ENCODE measurements around the gene TEX261.

The TEX261 gene

GRCh38 chr2:70988726-70989648, 5.7 kb downstream of the TEX261 start:
- TF ChIP-seq CTCF (IDR thresholded peaks at IDR 0.05; ENCODE audit: low read depth, low read length) = no peak
- no peak for DNase-seq (ENCODE audit: low read depth, low spot score)
- in situ Hi-C loops (cut with HindIII; ENCODE audit: low sequenced_read_pairs) = no loop called here

GRCh38 chr2:70988151-70988550, 6.5 kb downstream of the TEX261 start:
- no peak for TF ChIP-seq CTCF (IDR thresholded peaks at IDR 0.05; ENCODE audit: low read depth, low read length)
- no peak overlapping the region for H3K4me3 ChIP-seq (ENCODE audit: low read depth, low read length)
- in situ Hi-C loops (cut with HindIII; ENCODE audit: low sequenced_read_pairs) = no loop called here
- no peak for DNase-seq (ENCODE audit: low read depth, low spot score)

More at GRCh38 chr2:70988726-70989648, 5.7 kb downstream of the TEX261 start:
- no peak overlapping the region for H3K4me3 ChIP-seq (ENCODE audit: low read depth, low read length)

GRCh38 chr2:70987386-70987785, 7.3 kb downstream of the TEX261 start:
- in situ Hi-C loops (cut with HindIII; ENCODE audit: low sequenced_read_pairs) = no loop called here
- DNase-seq (ENCODE audit: low read depth, low spot score) = no peak
- H3K4me3 ChIP-seq (ENCODE audit: low read depth, low read length) = no peak overlapping the region
- no peak for TF ChIP-seq CTCF (IDR thresholded peaks at IDR 0.05; ENCODE audit: low read depth, low read length)

- no peak for TF ChIP-seq CTCF (IDR thresholded peaks at IDR 0.05; ENCODE audit: low read depth, low read length)
- in situ Hi-C loops (cut with HindIII; ENCODE audit: low sequenced_read_pairs) = no loop called here
- DNase-seq (ENCODE audit: low read depth, low spot score) = no peak
- H3K4me3 ChIP-seq (ENCODE audit: low read depth, low read length) = no peak overlapping the region
Measured at GRCh38 chr2:70986499-70987189, 8.0 kb downstream of the TEX261 start.

- in situ Hi-C loops (cut with HindIII; ENCODE audit: low sequenced_read_pairs) = no loop called here
- no peak for TF ChIP-seq CTCF (IDR thresholded peaks at IDR 0.05; ENCODE audit: low read depth, low read length)
- H3K4me3 ChIP-seq (ENCODE audit: low read depth, low read length) = no peak overlapping the region
- DNase-seq (ENCODE audit: low read depth, low spot score) = no peak
Measured at GRCh38 chr2:70985956-70986355, 8.7 kb downstream of the TEX261 start.

GRCh38 chr2:70985283-70985688, 9.4 kb downstream of the TEX261 start:
- in situ Hi-C loops (cut with HindIII; ENCODE audit: low sequenced_read_pairs) = no loop called here

More at GRCh38 chr2:70985283-70985688, 9.4 kb downstream of the TEX261 start:
- H3K4me3 ChIP-seq (ENCODE audit: low read depth, low read length) = no peak overlapping the region
- no peak for DNase-seq (ENCODE audit: low read depth, low spot score)
- TF ChIP-seq CTCF (IDR thresholded peaks at IDR 0.05; ENCODE audit: low read depth, low read length) = no peak

Data from astrocyte of the spinal cord (primary cell).